WTC11 (cell line): ENCODE results near the gene SPTLC2.

Experiments used
- FOXJ3 ChIP-seq: sonication (generic); formaldehyde crosslinking; IDR thresholded peaks from 2 replicates; pipeline ENCODE4 v1.9.0; 2021; ENCODE audit warnings: missing genetic modification reagents, mild to moderate bottlenecking, borderline replicate concordance
- TF ChIP-seq, protein P1 (sequence below): fragments of 200-600 bp; IDR thresholded peaks from 2 replicates; pipeline ENCODE4 v1.8.0; 2022; ENCODE audit warnings: antibody characterized with exemption
- TF ChIP-seq, protein P2 (sequence below): sonication (generic); formaldehyde crosslinking; conservative IDR thresholded peaks from 2 replicates; pipeline ENCODE4 v1.8.1; 2022; ENCODE audit warnings: mild to moderate bottlenecking, missing genetic modification reagents

- TF ChIP-seq, protein P1, sequence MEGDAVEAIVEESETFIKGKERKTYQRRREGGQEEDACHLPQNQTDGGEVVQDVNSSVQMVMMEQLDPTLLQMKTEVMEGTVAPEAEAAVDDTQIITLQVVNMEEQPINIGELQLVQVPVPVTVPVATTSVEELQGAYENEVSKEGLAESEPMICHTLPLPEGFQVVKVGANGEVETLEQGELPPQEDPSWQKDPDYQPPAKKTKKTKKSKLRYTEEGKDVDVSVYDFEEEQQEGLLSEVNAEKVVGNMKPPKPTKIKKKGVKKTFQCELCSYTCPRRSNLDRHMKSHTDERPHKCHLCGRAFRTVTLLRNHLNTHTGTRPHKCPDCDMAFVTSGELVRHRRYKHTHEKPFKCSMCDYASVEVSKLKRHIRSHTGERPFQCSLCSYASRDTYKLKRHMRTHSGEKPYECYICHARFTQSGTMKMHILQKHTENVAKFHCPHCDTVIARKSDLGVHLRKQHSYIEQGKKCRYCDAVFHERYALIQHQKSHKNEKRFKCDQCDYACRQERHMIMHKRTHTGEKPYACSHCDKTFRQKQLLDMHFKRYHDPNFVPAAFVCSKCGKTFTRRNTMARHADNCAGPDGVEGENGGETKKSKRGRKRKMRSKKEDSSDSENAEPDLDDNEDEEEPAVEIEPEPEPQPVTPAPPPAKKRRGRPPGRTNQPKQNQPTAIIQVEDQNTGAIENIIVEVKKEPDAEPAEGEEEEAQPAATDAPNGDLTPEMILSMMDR: no peak
- TF ChIP-seq, protein P2, sequence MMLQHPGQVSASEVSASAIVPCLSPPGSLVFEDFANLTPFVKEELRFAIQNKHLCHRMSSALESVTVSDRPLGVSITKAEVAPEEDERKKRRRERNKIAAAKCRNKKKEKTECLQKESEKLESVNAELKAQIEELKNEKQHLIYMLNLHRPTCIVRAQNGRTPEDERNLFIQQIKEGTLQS (CRISPR knock-in tag): no peak
- TF ChIP-seq FOXJ3 (CRISPR knock-in tag): no peak
Observed at GRCh38 chr14:77565994-77566305, 50.5 kb downstream of the SPTLC2 start.
